ENCODE data around the gene RPGR. TPM values are rescaled to one million over a fixed set of nuclear protein-coding genes. Genes with fewer than 3 reads are reported as not detected.

The RPGR gene
- total RNA-seq, 1 experiment from 2014 or later, result not detected

DNA sequence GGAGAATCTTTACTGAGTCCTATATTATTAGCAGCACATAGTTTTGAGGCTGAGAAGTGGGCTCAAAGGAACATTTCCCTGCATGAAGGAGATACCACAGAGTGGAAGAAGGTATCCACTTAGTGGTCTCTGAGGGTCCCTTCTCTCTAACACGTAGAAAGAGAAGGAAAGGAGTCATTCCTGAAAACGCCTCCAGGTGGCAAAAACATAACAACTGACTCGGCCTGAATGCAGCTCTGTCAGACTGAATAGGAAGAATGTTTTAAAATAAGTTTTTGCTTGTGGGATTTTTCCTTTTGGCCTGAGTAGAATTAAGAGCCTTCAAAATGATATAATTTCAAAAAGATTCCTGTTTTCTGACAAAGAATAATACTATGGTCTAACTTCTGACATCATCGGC is 23.3 kb downstream of the RPGR start:
- H3K4me2 ChIP-seq, result no peak overlapping the region
- no peaks in the 10 kb centered on the region for H3K36me3 ChIP-seq (ENCODE audit: low read depth)
- no peak for DNase-seq
- no TSS peak for BruUV-seq (replicated peaks)
- H3F3A ChIP-seq (ENCODE audit: insufficient read depth, low read depth), result no peaks in the 10 kb centered on the region
- H3K9me3 ChIP-seq (ENCODE audit: insufficient read depth, low read depth), result no peaks in the 10 kb centered on the region
- no peaks in the 10 kb centered on the region for H3K9me2 ChIP-seq (ENCODE audit: insufficient read depth)
- ChIA-PET CTCF (no interaction called here), POLR2A (ENCODE audit: unreplicated experiment) (no interaction called here)
- no peak overlapping the region for H2AFZ ChIP-seq
- H3K79me2 ChIP-seq (ENCODE audit: low read depth), result no peaks in the 10 kb centered on the region
- no peaks in the 10 kb centered on the region for H3K4me1 ChIP-seq (replicated peaks; ENCODE audit: insufficient read depth)
- no peak overlapping the region for H3K27ac ChIP-seq
- no peaks in the 10 kb centered on the region for H4K20me1 ChIP-seq (ENCODE audit: insufficient read depth)
- no peak overlapping the region for H3K4me3 ChIP-seq
- intact Hi-C loops (cut with micrococcal nuclease; ENCODE audit: unreplicated experiment), result no loop called here
- H3K27me3 ChIP-seq (ENCODE audit: insufficient read depth, low read depth), result no peaks in the 10 kb centered on the region
- no peak for TF ChIP-seq EZH2 (IDR thresholded peaks at IDR 0.05; ENCODE audit: low read depth)
- TF ChIP-seq, protein P1, sequence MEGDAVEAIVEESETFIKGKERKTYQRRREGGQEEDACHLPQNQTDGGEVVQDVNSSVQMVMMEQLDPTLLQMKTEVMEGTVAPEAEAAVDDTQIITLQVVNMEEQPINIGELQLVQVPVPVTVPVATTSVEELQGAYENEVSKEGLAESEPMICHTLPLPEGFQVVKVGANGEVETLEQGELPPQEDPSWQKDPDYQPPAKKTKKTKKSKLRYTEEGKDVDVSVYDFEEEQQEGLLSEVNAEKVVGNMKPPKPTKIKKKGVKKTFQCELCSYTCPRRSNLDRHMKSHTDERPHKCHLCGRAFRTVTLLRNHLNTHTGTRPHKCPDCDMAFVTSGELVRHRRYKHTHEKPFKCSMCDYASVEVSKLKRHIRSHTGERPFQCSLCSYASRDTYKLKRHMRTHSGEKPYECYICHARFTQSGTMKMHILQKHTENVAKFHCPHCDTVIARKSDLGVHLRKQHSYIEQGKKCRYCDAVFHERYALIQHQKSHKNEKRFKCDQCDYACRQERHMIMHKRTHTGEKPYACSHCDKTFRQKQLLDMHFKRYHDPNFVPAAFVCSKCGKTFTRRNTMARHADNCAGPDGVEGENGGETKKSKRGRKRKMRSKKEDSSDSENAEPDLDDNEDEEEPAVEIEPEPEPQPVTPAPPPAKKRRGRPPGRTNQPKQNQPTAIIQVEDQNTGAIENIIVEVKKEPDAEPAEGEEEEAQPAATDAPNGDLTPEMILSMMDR (conservative IDR thresholded peaks at IDR 0.05), result no peak

DNA sequence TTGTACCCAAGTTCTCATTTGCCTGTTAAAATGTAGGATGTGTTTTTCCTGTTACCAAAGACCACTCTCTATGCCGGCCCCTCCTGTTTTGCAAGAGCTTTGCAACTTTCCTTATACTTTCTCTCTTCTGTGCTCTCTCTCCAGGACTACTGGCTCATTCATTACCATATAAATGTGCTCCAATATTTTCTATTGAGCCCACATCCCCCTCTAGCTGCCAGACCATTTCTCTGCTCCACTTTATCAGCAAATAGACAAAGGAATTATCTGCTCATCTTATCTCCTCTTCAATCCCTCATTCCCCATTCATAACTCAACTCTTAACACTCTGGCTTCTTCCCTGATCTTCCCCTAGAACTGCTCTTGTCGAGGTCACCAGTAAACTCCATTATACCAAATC is 33.6 kb downstream of the RPGR start:
- no peak overlapping the region for H3K27ac ChIP-seq
- TF ChIP-seq, protein P1 (conservative IDR thresholded peaks at IDR 0.05), result no peak
- no peak for TF ChIP-seq EZH2 (IDR thresholded peaks at IDR 0.05; ENCODE audit: low read depth)
- H3K9me3 ChIP-seq (ENCODE audit: insufficient read depth, low read depth), result no peaks in the 10 kb centered on the region
- ChIA-PET CTCF (no interaction called here), POLR2A (ENCODE audit: unreplicated experiment) (no interaction called here)
- no peaks in the 10 kb centered on the region for H3K4me1 ChIP-seq (replicated peaks; ENCODE audit: insufficient read depth)
- H3K9me2 ChIP-seq (ENCODE audit: insufficient read depth), result no peaks in the 10 kb centered on the region
- no peak overlapping the region for H3K4me3 ChIP-seq
- H3K4me2 ChIP-seq, result no peak overlapping the region
- DNase-seq, result no peak
- no TSS peak for BruUV-seq (replicated peaks)
- no peaks in the 10 kb centered on the region for H3K36me3 ChIP-seq (ENCODE audit: low read depth)
- no peak overlapping the region for H2AFZ ChIP-seq
- intact Hi-C loops (cut with micrococcal nuclease; ENCODE audit: unreplicated experiment), result no loop called here
- H3F3A ChIP-seq (ENCODE audit: insufficient read depth, low read depth), result no peaks in the 10 kb centered on the region
- no peaks in the 10 kb centered on the region for H3K79me2 ChIP-seq (ENCODE audit: low read depth)
- no peaks in the 10 kb centered on the region for H3K27me3 ChIP-seq (ENCODE audit: insufficient read depth, low read depth)
- H4K20me1 ChIP-seq (ENCODE audit: insufficient read depth), result no peaks in the 10 kb centered on the region

DNA sequence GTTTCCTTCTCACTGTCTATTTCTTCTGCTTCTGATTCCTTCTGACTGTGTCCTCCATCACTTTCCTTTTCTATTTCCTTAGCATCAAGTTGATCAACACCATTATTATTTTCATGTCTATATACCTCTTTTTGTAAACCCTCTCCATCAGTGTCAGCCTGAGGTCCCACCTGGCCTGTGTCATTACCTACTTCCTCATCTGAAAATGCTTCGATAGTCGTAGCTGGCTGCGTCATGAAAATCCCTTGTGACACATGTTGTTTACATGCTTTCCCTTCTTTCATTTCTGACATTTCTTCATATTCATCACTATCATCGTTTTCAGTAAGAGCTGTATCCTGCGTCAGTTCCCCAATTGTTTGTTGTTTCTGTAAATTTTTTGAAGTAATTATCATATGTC is 39.6 kb downstream of the RPGR start:
- no TSS peak for BruUV-seq (replicated peaks)
- H3K79me2 ChIP-seq (ENCODE audit: low read depth), result no peaks in the 10 kb centered on the region
- intact Hi-C loops (cut with micrococcal nuclease; ENCODE audit: unreplicated experiment), result no loop called here
- no peaks in the 10 kb centered on the region for H3K9me2 ChIP-seq (ENCODE audit: insufficient read depth)
- ChIA-PET POLR2A (ENCODE audit: unreplicated experiment) (no interaction called here), CTCF (no interaction called here)
- TF ChIP-seq EZH2 (IDR thresholded peaks at IDR 0.05; ENCODE audit: low read depth), result no peak
- TF ChIP-seq, protein P1 (conservative IDR thresholded peaks at IDR 0.05), result no peak
- H3K4me3 ChIP-seq, result no peak overlapping the region
- H4K20me1 ChIP-seq (ENCODE audit: insufficient read depth), result no peaks in the 10 kb centered on the region
- H3K36me3 ChIP-seq (ENCODE audit: low read depth), result no peaks in the 10 kb centered on the region
- no peaks in the 10 kb centered on the region for H3K9me3 ChIP-seq (ENCODE audit: insufficient read depth, low read depth)
- H3F3A ChIP-seq (ENCODE audit: insufficient read depth, low read depth), result no peaks in the 10 kb centered on the region
- H3K4me1 ChIP-seq (replicated peaks; ENCODE audit: insufficient read depth), result no peaks in the 10 kb centered on the region
- no peak overlapping the region for H3K27ac ChIP-seq
- DNase-seq, result no peak
- no peak overlapping the region for H3K4me2 ChIP-seq
- no peaks in the 10 kb centered on the region for H3K27me3 ChIP-seq (ENCODE audit: insufficient read depth, low read depth)
- H2AFZ ChIP-seq, result no peak overlapping the region
